HG02678 (cell line): ENCODE results near the gene VGLL2.
A peak's percentile ranks its signal among the peaks of the same experiment; 100 is the strongest.
"Not testable (repeated sequence)": the region's sequence is repeated elsewhere in the genome, so short reads cannot be mapped to it uniquely, and the experiment has no call there.

Source experiments
- ATAC-seq: cut with Tn5 transposase; IDR thresholded peaks from one replicate; pipeline ENCODE4 v1.9.1; 2021; ENCODE audit warnings: mild to moderate bottlenecking, moderate library complexity; ENCODE audit not compliant: unreplicated experiment

The VGLL2 gene, protein sequence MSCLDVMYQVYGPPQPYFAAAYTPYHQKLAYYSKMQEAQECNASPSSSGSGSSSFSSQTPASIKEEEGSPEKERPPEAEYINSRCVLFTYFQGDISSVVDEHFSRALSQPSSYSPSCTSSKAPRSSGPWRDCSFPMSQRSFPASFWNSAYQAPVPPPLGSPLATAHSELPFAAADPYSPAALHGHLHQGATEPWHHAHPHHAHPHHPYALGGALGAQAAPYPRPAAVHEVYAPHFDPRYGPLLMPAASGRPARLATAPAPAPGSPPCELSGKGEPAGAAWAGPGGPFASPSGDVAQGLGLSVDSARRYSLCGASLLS

DNA sequence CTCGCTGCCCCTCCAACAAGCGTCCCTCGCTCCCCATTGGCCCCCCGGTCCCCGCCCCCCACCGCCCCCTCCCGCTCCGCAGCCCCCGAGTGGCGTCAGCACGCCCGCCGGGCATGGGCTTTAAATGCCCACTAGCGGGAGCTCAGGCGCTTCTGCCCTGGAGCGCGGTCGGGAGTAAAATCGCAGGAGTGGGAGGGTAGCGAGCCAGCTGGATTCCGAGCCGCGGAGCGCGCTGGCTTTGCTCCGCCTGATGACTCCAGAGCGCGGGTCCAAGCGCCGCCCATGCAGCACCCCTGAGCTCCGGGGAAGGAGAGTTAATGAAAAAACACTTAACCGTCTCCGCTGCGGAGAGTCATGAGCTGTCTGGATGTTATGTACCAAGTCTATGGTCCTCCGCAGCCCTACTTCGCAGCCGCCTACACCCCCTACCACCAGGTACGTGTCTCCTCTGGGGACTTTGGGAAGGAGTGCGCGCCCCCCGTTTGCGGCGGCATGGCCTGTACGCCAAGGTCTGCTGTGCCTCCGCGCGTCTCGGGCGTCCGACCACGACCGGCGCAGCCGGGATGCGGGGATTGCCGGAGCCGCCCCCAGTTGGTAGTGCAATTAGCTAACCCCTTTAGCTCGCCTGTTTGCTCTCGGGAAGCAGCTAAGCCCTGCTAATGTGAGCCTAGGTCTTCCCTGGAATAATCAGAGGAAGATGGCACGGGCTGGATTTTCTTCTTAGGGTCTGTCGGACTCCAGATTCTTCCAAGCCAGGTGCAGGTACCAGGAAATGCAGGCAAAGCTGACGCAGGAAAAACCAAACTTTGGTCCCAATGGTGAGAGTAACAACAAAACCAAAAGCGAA, at the start of gene VGLL2:
VGLL2 (plus strand) TSS at position 149 of the 847 bp plus-strand sequence; CDS start at position 355, 206 bp downstream.
- ATAC-seq: peak; percentile 23

DNA sequence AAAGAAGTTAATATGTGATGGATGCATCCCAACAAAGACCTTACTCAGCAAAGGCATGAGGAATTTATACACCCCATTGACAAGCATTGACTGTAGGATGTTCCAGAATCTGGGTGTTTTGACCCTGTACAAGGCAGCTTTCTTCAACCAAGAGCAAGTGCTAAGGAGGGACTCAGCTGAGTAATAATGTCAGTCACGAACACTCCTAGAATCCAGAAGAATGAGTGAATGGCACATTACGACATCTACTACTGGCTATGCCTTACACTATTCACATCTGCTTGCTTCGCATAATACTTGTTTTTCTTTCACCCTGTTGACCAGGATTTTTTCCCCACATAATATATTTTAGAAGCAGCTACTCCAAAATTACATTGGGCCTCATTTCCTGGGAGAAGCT, 42.5 kb upstream of the VGLL2 start:
- ATAC-seq: no peak

DNA sequence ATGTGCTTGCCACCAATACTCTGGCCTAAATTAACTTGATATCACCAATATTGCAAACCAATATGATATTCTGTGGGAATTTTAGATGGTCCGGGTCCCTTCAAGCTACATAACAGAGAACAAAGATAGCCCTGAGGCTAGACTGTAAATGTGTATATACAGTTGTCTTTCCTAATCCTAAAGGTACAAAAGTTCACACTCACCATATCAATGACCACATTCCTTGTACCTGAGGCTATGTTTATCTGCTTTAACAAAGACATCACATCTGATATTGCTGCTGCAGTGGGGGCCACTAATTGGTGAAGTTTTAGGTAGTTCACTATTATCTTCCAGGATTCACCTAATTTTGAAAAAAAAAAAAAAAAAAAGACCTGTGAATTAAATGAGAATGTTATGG, 38.6 kb upstream of the VGLL2 start:
- no peak for ATAC-seq

DNA sequence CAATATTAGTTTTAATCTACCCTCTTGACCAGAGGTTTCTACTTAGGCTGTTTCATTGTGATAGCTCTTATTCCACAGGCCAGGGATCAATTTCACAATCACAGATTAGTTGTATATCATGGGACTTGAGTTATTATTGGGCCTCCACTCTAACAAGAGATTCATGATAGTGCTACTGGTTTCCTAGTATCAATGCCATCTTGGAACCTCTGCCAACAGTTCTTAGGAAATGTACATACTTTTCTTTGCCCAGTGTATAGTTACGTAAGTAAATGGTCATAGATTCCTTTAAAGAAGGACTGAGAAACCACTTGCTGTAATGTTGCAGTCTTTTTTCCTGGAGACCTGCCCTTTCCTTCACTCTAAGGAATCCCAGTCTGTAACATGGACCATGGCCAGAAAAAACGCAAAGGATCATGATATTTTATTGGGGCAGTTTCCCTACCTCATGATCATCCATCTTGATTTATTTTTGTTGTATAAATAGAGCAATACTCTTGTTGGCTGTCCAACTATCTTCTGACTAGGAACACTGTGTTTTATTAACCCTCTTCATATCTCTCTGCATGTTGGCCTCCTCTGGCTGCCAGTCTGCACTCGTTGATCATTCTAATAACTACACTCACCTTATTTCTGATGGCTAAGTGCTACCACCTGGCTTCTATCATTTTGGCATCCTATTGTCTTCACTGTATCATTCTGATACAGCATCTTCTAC, 38.0 kb upstream of the VGLL2 start:
- ATAC-seq: no peak

DNA sequence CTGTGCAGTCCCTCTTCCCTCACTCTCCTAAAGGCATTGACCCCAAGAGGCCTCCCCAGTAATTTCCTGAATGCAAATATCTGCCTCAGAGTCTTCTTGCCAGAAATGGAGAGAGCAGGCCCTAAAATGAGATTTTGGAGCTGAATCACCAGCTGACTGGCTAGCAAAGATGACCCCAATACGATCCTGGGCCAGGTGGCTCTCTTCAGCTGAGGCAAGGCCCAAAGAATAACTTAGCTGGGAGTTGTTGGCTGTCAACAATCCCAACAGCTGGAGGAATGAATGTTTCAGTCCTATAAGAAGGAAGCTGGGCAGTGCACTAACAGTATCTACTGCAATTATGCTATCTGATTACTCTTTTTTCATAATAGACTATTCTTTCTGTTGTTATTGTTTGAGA, 37.2 kb upstream of the VGLL2 start:
- no peak for ATAC-seq

DNA sequence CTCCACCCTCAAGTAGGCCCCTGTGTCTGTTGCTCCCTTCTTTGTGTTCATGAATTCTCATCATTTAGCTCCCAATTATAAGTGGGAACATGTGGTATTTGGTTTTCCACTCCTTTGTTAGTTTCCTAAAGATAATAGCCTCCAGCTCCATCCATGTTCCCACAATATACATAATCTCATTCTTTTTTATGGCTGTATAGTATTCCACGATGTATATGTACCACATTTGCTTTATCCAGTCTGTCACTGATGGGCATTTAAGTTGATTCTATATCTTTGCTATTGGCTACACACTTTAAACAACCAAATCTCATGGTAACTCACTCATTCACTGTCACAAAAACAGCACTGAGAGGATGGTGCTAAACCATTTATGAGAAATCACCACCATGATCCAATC, 35.5 kb upstream of the VGLL2 start:
- ATAC-seq: no peak

DNA sequence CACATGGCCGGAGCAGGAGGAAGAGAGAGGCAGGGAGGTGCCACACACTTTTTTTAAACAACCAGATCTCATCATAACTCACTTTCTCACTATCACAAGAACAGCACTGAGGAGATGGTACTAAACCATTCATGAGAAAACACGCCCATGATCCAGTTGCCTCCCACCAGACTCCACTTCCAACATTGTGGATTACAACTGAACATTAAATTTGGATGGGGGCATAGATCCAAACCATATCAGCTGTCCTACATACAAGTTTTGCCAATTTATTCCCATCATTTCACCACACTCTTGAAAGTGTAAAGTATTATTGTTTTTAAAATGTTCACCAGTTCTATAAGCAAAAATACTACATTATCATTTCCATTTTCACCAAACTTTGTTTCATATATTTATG, 33.9 kb upstream of the VGLL2 start:
- no peak for ATAC-seq

DNA sequence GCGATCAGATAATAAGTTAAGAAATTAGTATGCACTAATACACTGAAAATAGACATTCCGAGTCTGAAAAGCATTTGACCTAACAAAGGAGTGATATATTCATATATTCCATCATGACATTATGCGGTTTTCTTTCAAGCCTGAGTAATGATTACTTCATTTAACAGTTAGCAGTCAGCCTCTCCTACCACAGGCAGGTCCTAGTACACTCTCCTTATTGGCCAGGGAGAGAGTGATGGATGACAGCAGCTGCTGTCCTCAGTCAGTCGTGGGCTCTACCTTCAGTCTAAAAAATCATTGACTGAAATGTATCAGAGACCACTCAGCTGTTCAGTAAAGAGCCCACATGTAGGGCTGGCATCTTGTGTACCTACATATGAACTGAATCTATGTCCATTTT, 33.2 kb upstream of the VGLL2 start:
- ATAC-seq: no peak

DNA sequence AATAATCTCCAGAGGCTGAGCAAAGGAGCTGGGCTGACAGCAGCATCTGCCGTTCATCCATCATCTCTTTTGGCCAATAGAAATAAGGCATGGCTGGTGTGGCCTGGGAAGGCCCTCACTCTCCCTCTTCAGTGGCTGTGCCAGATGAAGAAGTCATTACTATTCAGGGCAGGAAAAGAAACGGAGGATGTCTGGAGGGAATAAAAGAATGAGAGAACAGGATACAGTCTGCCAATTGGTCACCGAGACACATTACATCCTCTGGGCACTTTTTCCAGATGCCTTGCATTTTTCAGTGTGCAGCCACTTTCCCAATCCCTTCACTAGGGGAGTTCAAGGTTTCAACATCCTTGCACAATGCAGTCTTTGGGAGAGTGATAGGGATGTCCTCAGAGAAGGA, 32.2 kb upstream of the VGLL2 start:
- ATAC-seq: no peak

DNA sequence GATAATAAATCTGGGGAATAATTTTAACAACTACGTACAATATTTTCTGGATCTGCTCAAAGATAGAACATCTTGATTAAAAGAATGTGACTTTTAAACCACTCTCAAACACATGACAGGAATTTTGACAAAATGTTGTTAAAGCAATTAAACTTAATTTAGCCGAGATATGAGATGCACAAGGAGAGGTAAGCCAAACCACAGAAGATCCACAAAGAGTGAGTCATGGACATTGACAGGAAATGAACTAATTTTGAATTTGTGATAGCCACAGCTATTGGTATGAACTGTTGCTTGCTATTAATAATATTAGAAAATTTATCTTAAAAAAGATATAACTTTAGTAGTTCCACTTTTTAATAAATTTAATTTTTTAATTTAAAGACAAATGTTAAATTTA, 27.8 kb upstream of the VGLL2 start:
- ATAC-seq: no peak

DNA sequence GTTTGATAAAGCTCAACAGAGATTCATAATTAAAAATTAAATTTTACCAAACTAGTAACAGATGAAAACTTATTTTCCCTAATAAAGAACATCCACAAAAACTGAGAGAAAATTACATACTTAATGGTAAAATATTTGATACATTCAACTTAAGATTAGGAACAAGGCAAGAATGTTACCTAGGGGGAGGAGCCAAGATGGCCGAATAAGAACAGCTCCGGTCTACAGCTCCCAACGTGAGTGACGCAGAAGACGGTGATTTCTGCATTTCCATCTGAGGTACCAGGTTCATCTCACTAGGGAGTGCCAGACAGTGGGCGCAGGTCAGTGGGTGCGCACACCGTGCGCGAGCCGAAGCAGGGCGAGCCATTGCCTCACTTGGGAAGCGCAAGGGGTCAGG, 20.8 kb upstream of the VGLL2 start:
- not testable (repeated sequence) for ATAC-seq

DNA sequence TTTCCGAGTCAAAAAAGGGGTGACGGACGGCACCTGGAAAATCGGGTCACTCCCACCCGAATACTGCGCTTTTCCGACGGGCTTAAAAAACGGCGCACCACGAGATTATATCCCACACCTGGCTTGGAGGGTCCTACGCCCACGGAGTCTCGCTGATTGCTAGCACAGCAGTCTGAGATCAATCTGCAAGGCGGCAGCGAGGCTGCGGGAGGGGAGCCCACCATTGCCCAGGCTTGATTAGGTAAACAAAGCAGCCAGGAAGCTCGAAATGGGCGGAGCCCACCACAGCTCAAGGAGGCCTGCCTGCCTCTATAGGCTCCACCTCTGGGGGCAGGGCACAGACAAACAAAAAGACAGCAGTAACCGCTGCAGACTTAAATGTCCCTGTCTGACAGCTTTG, 20.4 kb upstream of the VGLL2 start:
- ATAC-seq: not testable (repeated sequence)

DNA sequence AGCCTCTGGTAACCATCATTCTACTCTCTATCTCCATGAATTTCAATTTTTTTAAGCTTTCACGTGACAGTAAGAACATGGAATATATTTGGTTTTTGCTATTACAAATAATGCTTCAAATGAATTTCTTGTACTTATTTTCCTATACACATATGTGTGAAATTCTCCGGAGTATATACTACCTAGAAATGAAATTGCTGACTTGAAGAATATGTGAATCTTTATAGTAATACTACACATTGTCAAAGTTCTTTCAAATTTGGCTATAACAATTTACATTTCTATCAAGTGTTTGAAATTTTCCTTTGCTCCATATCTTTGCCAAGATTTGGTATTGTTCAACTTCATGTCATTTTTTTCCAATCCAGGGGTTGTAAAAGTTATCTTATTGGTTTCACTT, 11.6 kb upstream of the VGLL2 start:
- no peak for ATAC-seq

DNA sequence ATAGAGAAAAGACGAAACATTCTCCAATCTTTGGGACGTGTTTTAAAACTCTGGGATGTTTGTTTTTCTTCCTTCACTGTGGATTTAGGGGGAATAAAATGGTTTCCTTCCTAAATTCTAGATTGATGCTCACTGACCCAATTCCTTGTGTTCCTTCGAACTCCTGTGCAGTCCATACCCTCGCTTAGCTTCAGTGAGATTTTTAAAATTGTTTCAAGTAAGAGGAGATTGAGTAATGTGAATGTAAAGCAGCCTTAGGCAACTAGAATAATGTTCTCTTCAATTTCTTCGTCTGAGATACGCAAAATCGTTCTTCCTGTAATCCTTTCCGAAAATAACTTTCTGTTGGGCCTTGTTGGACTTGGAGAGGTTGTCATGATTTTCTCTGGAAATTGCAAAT, 2.6 kb upstream of the VGLL2 start:
- ATAC-seq: no peak

DNA sequence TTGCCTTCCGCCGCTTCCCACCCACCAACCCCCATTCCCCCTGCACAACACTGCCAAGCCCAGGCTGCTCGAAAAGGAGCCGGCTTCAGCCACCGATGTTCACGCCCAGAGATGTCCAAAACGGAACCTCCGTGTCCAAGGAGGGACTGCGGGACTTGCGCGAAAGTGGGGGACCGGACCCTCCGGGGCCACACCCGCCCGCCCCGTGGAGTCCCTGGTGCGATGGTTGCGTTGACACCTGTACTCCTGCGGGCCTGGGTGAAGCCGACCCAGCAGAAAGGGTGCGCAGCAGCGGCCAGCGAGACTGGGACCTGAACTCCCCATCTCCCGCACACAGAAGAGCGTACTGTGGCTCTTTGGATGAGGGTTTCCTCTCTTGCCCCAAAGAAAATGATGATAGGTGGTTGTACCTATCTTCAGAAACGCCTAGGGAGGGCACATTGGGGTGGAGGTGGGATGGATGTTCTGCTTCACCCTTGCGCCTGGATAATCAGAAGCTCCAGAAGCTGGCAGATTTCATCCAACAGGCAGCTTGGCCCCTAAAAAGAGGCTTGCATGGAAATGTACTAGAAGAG, 1.9 kb upstream of the VGLL2 start:
- ATAC-seq: no peak

DNA sequence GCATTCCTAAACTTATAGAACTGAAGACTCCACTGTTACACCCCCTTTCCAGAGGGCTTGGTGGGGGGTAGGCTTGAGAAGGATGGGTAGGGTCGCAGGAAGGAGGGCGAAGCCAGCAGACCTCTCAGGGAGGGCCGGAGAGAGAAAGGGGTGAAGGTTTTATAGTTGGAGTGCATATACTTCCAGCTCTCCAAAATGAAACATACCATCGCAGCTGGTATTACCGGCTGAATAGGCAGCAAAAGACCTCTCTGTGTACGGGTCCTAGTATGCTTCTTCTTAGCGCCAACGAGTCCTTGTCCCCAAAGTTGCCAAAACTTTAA, 1.0 kb upstream of the VGLL2 start:
- no peak for ATAC-seq

DNA sequence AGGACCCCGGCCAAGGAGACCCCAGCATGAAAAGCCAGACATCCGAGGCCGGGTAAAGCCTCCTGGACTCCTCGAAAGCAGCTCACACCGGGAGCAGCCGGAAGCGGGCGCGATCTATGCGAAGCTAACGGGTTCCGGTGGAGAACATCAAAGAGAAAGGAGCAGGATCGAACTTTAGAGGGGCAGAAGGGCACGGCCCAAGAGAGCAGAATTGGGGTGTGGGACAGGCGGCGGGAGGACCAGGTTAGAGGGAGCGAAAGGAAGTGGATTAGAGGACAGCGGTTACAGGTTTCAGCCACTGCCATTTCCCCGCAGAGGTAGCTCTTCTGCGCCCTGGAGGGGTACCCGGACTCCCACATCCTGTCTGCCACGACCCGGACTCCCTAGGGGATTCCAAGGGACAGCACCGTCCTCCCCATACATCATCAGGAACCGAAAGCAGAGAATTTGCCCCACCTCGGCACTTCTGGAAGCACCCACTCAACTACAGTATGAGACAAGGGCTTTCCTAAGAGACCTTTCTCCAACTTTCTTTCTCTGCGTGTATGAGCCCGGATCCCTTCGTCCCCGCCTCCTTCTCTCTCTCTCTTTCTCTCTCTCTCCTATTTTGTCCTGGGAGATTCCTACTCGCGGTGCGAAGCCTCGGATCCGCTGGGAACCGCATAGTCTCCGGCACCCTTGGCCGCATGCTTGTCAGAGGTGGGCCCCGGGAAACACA, 507 bp upstream of the VGLL2 start:
- ATAC-seq: peak; percentile 60

DNA sequence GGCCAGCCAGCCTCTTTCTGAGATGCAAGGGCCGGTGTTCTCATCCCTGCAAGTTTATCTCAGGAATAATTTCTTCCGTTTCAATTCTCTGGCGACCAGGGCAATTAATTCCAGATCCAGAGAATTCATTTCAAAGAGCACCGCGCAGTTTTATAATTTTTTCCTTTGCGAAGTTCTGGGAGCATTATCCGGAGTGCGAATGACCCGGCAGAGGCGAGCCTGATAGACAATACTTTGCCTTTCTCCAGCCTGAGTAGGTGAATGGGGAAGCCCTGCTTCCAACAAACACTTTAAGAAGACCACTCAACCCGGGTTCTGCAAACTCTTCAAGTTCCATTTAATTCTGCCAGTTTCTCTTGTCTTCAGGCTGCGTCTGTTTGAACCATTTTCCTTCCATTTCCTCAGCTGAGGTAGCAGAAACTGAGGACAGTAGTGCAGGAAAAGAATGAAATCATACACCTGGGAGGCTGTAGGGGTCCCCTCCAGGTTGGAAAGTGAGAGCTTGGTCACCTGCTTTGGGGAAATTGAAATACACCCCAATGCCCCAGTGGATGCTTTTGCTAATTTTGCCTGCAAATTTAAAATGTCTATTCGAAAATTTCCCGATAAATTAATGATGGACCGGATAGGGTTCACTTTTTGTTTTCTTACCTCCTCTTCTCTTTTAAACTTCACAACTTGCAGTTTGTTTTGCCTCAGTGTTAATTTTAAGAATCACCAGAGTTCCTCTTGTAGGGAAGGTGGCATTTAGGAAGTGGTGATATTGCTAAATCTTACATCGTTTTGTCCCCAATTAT, 1.1 kb downstream of the VGLL2 start:
- no peak for ATAC-seq

DNA sequence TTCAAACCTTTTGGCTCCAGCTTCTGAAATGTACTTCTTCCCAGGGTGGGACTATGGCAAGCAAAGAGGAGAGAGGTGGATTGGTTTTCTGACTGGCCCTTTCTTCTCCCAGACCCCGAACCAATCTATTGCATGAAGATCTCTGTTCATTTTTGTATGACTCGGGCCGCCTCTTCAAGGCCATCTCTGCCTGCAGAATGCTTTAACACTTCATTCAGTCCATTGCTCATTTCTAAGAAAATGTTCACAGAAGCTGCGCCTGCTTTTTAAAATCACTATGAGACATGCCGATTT, 1.6 kb downstream of the VGLL2 start:
- no peak for ATAC-seq
